Measurements from ENCODE around the gene GPR75.

The GPR75 gene

DNA sequence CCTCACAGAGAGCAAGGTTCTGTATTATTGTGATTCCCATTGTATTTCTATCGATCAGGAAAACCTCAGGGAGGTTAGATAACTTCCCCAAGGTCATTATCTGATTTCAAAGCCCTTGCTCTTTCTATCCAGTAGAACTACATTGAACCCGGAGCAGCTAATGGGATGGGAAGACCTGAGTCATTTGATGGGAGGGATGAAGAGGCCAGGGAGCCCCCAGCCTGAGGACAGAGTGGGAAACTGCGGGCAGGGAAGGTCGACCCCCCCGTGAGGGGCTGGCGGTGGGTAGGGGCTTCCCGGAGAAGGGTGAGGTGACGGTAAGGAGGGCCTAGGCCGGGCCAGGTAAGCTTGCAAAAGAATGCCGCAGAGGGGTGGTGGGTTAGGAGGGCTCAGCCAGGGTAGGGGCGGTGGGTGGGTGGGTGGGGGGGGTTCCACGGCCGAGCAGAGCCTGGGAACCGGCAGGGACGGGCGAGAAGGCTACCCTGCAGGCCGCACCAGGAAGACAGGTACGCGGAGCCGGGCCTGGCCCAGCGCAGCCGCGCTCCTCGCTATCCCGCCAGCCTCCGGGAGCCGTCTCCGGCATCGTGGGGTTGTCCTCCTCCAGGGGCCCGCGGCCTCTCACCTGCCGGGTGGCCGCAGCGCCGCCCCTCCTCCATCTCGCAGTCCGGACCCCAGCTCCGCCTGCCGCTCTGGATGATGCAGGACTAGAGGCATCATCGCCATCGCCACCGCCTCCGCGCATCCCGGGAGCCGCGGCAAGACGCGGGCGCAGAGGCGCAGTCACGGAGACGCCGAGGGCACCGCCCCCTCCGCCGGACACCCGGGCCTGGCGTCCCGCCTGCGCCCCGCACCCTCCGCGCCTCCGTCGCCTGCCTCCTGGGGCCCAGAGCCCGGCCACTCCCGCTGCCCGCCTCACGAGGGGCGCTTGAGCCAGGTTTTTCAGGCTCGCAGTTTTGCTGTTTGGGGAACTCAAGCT lies at the start of gene GPR75:
GPR75 (minus strand) TSS at position 762 of the 976 bp plus-strand sequence. CDS start 5,211 bp downstream, outside the sequence.
- TF ChIP-seq, protein P1, sequence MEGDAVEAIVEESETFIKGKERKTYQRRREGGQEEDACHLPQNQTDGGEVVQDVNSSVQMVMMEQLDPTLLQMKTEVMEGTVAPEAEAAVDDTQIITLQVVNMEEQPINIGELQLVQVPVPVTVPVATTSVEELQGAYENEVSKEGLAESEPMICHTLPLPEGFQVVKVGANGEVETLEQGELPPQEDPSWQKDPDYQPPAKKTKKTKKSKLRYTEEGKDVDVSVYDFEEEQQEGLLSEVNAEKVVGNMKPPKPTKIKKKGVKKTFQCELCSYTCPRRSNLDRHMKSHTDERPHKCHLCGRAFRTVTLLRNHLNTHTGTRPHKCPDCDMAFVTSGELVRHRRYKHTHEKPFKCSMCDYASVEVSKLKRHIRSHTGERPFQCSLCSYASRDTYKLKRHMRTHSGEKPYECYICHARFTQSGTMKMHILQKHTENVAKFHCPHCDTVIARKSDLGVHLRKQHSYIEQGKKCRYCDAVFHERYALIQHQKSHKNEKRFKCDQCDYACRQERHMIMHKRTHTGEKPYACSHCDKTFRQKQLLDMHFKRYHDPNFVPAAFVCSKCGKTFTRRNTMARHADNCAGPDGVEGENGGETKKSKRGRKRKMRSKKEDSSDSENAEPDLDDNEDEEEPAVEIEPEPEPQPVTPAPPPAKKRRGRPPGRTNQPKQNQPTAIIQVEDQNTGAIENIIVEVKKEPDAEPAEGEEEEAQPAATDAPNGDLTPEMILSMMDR (IDR thresholded peaks at IDR 0.05) = peak in 1 of 2 experiments; percentile 8
- Histone ChIP-seq H3K27me3 (no peaks in the 10 kb centered on the region), H3K4me1 (peaks cover 0 to 13% (median 6%) of the 10 kb centered on the region in 4 donors), H3K27ac (no peak within 1 kb of the TSS), H3K36me3 (peaks cover 7 to 27% (median 10%) of the 10 kb centered on the region in 3 donors), H3K9me3 (no peaks in the 10 kb centered on the region), H3K4me3 (peak within 1 kb of the TSS; percentile 41 to 51)
- no peak for DNase-seq
- intact Hi-C loops (cut with DNase I; ENCODE audit: low total_unique reads) = no loop called here

DNA sequence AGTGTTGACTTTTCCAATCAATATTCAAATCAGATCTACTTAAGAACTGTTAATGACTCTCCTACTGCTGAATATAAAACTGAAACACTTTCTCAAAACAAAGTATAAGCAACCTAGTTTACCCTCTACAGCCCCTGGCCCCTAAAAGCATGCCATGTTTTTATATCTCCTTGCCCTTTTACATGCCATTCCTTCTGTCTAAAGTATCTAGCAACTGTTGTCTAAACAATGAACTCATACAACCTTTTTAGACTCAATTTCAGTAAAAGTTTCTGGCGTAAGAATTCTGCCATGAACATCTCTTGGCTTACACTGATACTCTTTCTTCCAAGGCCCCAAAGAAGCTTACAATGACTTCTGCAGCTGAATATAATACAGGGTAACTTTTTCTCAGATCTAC lies 47.8 kb upstream of the GPR75 start:
- no peaks in the 10 kb centered on the region for H3K9me3 ChIP-seq
- DNase-seq = no peak
- intact Hi-C loops (cut with DNase I; ENCODE audit: low total_unique reads) = no loop called here
- H3K27me3 ChIP-seq = no peaks in the 10 kb centered on the region
- peaks cover 58 to 78% (median 74%) of the 10 kb centered on the region in 3 donors for H3K36me3 ChIP-seq
- H3K27ac ChIP-seq = no peak overlapping the region
- no peak overlapping the region for H3K4me3 ChIP-seq
- TF ChIP-seq, protein P1 (IDR thresholded peaks at IDR 0.05) = no peak
- no peaks in the 10 kb centered on the region for H3K4me1 ChIP-seq

- intact Hi-C loops (cut with DNase I; ENCODE audit: low total_unique reads) = no loop called here
- H3K36me3 ChIP-seq = peaks cover 75 to 92% (median 88%) of the 10 kb centered on the region in 3 donors
Observed at GRCh38 chr2:53905396-53905795, 45.6 kb upstream of the GPR75 start.

GRCh38 chr2:53903011-53903410 lies 43.2 kb upstream of the GPR75 start:
- Histone ChIP-seq H3K27me3 (no peaks in the 10 kb centered on the region), H3K9me3 (no peaks in the 10 kb centered on the region), H3K4me3 (no peak overlapping the region), H3K27ac (no peak overlapping the region), H3K36me3 (peaks cover 80 to 97% (median 95%) of the 10 kb centered on the region in 3 donors), H3K4me1 (no peaks in the 10 kb centered on the region)
- DNase-seq = no peak
- TF ChIP-seq, protein P1 (IDR thresholded peaks at IDR 0.05) = no peak
- intact Hi-C loops (cut with DNase I; ENCODE audit: low total_unique reads) = no loop called here

More at GRCh38 chr2:53905396-53905795, 45.6 kb upstream of the GPR75 start:
- no peaks in the 10 kb centered on the region for H3K27me3 ChIP-seq
- no peaks in the 10 kb centered on the region for H3K4me1 ChIP-seq
- TF ChIP-seq, protein P1 (IDR thresholded peaks at IDR 0.05) = no peak
- no peak overlapping the region for H3K4me3 ChIP-seq
- DNase-seq = no peak
- H3K27ac ChIP-seq = no peak overlapping the region
- no peaks in the 10 kb centered on the region for H3K9me3 ChIP-seq

DNA sequence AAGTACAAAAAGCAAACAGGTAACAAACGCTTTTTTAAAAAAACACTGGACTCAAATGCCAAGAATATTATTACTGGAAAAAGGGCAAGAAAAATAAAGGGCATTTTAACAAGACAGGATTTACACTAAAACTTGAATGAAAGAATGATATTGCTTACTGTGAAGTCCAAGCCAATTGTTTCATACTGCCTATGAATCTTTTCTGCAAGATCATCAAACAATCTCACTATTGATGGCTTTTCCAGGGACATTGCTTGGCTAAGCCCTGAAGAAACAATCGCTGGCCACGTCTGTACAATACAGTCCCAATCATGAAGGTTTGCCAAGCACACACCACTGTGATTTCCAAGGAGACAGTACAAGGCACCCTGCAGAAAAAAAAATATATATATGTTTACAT lies 41.4 kb upstream of the GPR75 start:
- no peak overlapping the region for H3K27ac ChIP-seq
- TF ChIP-seq, protein P1 (IDR thresholded peaks at IDR 0.05) = no peak
- intact Hi-C loops (cut with DNase I; ENCODE audit: low total_unique reads) = no loop called here
- peaks cover 74 to 97% (median 94%) of the 10 kb centered on the region in 3 donors for H3K36me3 ChIP-seq
- H3K27me3 ChIP-seq = no peaks in the 10 kb centered on the region
- H3K9me3 ChIP-seq = no peaks in the 10 kb centered on the region
- no peaks in the 10 kb centered on the region for H3K4me1 ChIP-seq
- no peak overlapping the region for H3K4me3 ChIP-seq
- DNase-seq = no peak

All from tibial artery (tissue), 4 donors.